HG03060 (cell line): ENCODE data around the gene GNG4.
"Not testable (repeated sequence)": the region's sequence is repeated elsewhere in the genome, so short reads cannot be mapped to it uniquely, and the experiment has no call there.

Experiments
- ATAC-seq: cut with Tn5 transposase; IDR thresholded peaks from one replicate; pipeline ENCODE4 v1.9.1; 2021; ENCODE audit warnings: low read depth, moderate number of reproducible peaks; ENCODE audit not compliant: unreplicated experiment

The GNG4 gene

DNA sequence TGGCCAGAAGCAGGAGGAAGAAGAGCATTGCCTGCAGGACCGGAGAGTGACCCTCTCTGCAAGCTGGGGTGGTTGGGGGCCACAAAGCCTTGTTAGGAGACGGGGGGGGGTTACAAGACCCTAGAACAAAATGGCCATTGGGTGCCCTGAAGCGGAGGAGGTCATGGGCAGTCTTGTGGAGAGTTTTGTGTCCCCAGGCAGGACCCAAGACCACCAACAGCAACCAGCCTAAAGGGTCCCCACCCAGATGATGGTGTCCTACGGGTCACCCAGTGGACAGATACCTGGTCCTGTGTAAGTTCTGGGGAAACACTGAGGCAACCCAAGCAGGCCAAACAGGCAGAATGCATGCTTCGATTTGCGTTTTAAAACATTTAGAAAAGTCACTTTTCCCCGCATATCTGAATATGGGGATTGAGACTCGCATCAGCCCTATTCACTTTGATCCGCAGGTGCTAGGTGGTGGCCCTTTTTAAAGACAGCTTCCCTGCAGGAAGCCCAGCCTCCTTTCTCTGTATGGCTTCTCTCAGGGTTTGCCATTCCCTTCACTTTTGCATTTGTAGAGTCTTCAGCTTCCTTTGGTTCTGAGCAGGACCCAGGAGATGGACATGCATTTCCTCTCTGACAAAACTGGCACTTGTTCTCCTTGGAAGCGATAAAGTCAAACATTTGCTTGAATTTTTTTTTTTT, 21.1 kb downstream of the GNG4 start:
- ATAC-seq: no peak

DNA sequence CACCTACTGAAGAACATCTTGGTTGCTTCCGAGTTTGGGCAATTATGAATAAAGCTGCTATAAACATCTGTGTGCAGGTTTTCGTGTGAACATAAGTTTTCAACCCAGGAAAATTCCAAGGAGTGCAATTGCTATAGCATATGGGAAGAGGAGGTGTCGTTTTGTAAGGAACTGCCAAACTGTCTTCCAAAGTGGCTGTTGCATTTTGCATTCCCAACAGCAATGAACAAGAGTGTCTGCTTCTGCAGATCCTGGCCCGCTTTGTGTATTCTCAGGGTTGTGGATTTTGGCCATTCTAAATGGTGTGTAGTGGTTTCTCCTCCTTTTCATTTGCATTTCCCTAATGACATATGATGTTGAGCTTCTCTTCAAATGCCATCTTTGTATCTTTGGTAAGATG, 23.8 kb downstream of the GNG4 start:
- no peak for ATAC-seq

DNA sequence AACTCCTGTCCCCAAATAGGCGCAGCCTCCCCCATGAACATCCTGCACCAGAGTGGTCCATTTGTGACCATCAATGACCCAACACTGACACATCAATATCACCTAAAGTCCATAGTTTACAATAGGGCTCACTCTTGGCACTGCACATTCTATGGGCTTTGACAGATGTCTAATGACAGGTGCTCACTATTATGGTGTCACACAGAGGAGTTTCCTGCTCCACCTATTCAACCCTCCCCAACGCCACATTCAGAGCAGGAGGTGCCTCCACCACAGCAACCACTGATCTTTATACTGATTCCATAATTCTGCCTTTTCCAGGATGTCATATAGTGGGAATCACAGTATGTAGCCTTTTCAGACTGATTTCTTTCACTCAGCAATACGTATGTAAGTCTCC, 24.2 kb downstream of the GNG4 start:
- ATAC-seq: no peak

DNA sequence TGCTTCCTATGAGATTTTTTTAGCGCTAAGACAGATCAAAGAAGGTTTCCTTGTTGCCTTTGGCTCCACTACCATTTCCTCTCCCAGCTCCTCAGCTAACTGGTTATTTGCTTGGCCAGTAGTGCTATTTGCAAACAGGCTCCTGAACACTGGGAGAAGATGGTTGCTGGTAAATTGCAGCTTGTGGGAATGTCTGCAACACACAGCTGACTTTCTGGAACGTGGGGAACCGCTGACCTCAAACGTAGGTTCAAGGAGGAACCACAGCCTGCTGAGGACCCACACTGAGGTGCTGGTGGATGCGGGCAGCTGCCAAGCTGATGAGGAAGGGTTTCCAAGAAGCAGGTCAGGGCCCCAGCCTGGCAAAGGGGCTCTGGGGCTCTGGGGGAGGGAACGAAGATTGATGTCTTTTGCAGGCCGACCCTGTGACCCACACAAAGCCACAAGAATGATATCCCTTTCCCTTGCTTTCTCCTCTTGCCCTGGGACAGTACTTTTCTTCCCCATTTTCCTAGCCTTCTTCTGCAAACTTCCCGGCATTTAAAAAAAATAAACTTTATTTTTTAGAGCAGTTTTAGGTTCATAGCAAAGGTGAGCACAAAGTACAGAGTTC, 24.8 kb downstream of the GNG4 start:
- no peak for ATAC-seq

DNA sequence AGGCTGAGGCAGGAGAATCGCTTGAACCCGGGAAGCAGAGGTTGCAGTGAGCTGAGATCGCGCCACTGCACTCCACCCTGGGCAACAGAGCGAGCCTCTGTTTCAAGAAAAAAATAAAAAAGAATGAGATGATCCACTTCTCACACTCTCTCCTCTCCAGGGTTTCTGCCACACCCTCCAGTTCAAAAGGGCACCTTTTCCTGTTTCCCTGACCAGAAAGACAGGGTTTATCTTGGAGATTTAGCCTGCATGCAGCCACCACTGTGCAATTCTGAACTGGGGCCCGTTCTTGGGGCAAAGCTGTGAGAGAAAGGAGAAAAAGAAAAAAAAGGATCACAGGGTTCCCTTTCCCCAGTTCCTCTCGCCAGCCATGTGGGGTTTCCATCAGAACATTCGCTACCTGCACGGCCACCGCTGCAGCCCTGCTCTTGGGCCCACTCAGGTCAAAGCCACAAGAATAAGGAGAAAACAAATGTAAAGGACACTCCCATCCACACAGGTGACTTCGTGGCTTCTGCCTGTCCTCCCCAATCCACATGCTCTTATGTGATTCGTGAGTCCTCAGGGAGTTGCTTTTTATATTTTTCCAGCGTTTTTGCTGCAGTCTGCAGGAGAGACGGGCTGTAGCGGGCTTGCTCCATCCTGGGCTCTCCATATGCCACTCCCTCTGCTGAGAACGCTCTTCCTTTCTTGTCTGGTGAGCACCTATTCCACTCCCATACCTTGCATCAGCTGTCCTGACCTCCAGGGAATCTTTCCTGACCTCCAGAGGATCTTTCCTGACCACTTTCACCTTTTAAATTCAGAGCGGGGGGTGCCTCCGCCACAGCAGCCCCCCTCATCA, 26.4 kb downstream of the GNG4 start:
- no peak for ATAC-seq

DNA sequence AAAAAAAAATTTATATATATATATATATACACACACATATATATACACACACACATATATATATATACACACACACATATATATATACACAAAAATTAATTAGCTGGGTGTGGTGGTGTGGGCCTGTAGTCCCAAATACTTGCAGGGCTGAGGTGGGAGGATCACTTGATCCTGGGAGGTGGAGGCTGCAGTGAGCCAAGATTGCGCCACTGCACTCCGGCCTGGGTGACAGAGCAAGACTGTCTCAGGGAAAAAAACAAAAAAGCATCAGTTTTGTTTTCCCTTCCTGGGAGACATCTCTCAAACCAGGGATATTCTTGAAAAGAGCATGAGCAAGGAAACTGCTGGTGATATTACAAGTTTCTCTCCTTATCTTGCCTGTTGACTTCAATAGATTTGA, 30.4 kb downstream of the GNG4 start:
- not testable (repeated sequence) for ATAC-seq

DNA sequence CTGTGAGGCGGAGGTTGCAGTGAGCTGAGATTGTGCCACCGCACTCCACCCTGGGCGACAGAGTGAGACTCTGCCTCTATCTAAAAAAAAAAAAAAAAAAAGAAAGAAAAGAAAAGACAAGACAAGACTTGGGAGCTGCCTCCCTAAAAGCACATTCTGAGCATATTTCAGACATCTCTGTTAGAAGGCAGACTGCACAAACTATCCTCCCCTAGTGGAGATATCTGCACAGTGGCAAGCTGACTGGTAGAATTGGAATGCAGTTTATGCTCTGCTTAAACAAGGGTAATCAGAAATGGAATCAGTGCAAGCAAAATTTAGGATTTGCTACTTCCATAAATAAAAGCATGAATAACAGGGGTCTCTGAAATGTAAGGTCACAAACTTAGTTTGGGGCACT, 31.8 kb downstream of the GNG4 start:
- no peak for ATAC-seq

DNA sequence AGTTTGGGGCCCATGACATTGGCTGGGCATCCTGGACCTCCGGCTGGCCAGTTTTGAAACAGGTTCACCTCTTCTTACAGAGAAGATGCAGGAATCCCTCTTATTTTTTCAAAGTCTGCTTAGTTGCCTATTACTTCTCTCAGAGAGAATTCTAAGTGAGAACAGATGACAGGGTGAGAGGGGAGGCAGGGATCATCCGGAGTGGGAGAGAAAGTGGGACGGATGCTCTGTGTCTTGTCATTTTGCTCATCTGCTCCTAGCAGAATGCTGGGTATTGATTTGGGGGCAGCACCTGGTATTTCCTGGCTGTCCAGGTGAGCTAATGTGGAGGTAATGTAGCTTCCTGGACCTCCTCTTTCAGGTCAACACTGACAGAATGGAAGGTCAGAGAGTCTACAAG, 32.4 kb downstream of the GNG4 start:
- no peak for ATAC-seq

DNA sequence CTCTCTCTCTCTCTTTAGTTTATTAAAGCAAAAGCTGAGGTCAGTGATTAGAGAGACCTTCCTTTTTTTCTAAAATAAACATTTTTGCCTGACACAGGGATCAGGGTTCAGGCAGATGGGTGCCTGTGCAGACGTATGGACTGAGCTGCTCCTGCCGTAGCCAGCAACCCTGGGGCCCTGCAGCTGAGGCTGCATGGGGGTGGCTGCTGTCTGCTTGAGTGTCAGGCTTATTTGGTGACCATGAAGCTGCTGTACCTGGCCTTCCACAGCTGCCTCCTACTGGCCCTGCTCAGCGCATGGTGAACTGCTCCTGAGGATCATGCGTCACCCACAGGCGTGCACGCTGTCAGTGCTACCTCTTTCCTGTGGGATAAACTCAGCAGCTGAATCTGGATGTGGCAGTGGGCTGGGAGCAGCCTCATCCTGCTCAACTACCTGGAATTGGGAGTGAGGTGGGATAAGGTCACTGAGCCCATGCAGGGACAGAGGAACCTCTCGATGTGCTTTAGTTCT, 35.1 kb downstream of the GNG4 start:
- ATAC-seq: no peak

DNA sequence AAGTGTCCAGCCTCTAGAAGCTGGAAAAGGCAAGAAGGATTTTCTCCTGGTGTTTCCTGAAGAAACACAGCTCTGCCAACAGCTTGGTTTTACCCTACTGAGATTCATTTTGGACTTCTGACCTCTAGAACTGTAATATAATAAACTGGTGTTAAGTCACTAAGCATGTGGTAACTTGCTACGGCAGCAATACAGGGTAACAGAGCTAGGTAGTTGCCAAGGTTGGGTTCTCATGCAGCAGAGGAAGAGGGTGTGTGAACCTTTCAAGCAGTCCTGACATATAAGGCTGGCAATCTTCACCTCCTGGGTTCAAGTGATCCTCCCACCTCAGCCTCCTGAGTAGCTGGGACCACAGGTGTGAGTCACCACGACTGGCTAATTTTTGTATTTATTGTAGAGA, 36.0 kb downstream of the GNG4 start:
- ATAC-seq: no peak

DNA sequence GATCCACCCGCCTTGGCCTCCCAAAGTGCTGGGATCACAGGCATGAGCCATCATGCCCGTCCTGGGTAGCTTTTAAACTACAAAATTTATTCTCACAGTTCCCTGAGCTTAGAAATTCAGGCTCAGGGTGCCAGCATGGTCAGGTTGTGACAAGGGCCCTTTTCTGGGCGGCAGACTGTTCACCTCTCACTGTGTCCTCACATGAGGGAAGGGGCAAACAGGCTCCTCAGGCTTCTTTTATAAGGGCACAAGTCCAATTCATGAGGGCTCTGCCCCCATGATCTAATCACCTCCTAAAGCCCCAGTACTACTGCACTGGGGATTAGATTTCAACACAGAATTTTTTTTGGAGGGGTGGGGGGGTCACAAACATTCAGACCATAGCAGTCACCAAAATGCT, 36.8 kb downstream of the GNG4 start:
- ATAC-seq: no peak

DNA sequence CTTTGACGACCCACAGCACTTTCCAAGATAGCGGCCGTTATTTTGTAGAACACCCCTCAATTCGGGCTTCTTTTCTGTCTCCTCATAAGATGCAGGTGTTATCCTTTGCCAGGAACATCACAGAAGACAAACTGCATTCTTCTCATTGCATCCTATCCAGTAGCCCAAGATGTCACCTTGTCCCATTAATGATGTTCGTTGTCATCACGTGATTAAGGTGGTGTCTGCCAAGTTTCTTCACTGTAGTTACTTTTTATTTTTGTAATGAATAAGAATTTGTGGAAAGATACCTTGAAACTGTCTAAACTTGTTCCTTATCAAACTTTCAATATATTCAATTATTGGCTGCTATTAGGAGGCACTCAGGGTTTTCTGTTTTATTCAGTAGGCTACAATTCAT, 39.4 kb downstream of the GNG4 start:
- ATAC-seq: no peak

DNA sequence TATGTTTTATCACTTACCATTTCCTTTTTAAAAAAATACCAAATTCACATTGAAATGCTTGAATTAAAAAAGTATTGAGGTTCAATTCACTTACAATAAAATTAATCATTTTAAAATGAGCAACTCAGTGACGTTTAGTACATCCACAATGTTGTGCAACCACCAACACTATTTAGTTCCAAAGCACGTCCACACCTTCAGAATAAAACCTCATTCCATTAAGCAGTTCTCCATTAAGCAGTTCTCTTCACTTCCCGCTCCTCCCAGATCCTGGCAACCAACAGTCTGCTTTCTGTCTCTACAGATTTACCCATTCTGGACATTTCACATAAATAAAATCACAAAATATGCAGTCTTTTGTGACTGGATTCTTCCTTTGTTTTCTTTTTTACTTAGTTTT, 41.3 kb downstream of the GNG4 start:
- ATAC-seq: no peak

DNA sequence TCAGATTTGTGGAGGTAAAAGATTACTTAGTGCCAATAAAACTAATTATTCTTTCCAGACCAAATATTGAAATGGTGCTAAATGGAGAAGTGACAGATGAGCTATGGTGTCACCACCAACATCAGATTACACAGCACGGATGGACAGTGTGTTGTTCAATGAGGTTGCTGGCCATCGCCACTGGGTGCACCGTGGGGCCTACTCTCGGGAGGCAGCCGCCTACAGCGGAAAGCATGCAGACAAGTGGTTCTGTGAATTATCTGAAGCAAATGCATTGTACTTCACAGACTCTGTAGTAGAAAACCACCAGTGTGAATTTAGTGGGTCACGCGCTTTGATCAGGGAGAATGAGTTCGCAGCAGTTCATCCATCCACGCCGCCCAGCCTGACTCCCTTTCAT, 42.3 kb downstream of the GNG4 start:
- no peak for ATAC-seq

DNA sequence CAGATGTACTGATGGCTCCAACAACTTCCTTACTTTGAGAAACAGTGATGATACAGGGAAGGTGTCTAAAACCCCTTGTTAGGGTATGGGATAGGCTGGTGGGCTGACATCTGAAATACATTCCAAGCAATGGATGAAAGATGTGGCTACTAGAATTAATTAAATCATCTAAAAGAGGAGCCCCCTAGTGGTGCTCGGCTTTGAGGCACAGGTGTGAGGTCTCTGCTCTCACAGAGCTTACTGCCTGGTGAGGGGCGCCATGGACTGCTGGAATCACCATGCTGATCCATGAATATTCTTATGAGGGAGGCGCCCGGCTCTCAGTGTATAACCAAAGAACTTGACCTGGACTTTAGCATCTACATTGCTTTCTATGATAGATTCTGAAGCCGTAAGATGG, 48.5 kb downstream of the GNG4 start:
- no peak for ATAC-seq

DNA sequence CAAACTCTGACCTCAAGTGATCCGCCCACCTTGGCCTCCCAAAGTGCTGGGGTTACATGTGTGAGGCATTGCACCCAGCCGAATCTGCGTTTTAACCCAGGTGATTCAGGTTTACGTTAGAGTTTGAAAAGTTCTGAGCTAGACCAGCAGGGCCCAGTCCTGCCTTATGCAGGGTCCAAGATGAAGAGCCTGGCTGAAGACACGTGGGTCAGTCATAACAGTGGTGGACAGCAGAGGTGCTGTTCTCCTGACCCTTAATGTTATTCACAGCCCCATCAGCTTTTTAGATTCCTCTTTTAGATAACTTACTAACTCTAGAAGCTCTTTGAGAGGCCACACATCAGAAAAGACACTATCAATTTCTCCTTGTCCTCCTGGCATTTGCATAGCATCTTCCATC, 50.0 kb downstream of the GNG4 start:
- no peak for ATAC-seq

DNA sequence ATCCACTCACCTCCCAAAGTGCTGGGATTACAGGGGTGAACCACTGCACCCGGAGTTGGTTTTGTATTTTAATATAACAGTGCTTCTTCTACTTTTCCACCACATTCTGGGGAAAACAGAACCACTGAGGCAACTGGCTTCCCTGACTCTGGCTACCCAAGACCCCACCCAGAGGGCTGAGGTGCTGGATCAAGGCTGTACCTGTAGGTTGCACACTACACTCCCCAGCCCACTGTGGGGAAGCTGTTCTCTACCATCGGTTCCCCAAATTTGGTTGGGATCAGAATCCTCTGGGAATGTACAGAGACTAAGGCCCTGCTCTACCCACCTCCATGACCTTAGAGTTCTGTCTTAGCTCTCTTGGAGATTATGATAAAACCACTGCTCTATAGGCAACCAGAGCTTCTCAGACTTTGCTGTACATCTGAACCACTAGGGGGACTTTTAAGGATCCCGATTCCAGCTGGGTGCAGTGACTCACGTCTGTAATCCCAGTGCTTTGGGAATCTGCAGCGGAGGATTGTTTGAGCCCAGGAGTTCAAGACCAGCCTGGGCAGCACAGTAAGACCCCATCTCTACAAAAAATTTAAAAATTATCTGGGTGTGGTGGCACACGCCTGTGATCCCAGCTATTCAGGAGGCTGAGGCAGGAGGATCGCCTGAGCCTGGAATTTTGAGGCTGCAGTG, 51.6 kb downstream of the GNG4 start:
- ATAC-seq: no peak

DNA sequence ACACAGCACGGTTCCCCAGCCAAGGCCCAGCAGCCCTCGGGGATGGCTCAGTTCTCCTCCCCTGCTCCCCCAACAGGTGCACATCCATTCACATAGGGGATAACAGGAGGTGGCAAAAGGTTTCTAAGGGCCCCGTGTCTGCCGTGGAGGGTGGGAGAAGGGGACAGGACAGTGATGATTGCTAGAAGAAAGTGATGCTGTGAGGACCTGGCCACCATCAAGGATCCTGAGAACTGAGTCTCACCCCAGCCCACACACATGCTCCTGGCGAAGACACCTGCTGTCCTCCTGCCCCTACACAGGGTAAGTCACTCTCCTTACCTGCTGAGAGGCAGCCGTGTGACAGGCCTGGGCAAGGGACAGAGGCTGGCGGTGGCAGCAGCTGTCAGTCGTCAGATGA, 54.5 kb downstream of the GNG4 start:
- ATAC-seq: no peak

DNA sequence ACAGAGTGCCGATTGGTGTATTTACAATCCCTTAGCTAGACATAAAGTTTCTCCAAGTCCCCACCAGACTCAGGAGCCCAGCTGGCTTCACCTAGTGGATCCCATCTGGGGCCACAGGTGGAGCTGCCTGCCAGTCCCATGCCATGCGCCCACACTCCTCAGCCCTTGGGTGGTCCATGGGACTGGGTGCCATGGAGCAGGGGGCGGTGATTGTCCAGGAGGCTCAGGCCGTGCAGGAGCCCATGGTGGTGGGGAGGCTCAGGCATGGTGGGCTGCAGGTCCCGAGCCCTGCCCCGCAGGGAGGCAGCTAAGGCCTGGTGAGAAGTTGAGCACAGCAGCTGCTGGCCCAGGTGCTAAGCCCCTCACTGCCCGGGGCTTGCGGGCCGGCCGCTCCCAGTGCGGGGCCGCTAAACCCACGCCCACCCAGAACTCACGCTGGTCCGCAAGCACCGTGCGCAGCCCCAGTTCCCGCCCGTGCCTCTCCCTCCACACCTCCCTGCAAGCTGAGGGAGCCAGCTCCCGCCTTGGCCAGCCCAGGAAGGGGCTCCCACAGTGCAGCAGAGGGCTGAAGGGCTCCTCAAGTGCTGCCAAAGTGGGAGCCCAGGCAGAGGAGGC, 55.2 kb downstream of the GNG4 start:
- ATAC-seq: not testable (repeated sequence)

DNA sequence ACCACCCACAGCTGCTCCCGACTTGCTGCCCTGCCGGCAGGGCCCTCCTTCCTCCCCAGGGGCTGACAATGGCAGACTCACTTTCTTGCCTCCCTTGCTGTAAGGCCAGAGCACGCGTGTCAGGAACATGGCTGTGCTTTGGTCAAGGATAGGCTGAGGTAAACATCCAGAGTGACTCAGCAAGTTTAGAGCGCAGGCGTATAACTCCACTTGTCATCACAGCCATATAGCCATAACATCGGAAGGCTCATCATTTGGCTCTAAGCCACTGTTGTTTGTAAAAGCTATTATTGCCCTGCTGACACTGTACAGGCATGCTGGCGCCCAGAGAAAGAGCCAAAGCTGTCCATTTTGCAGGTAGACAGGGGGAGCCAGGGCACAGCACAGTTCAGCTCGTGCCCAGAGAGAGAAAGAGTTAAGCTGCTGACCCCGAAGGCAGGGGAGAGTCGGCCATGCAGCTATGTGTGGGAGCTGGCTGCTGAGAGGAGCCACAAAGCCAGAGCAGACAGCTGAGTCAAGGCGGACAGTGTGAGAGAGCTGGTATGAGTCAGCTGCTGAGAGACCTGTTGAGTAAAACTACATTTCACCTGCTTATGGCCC, 60.6 kb downstream of the GNG4 start:
- no peak for ATAC-seq
